Measurements from ENCODE around the gene VTI1A. TPM values are rescaled to one million over a fixed set of nuclear protein-coding genes. Genes with fewer than 3 reads are reported as not detected.

VTI1A gene
- total RNA-seq, 1 donor from 2014 or later, result 22.7 TPM

- H3K27me3 Mint-ChIP-seq (ENCODE audit: low read depth), result no peaks in the 10 kb centered on the region
- H3K9me3 Mint-ChIP-seq (ENCODE audit: low read depth), result no peaks in the 10 kb centered on the region
- no peaks in the 10 kb centered on the region for H3K36me3 Mint-ChIP-seq (ENCODE audit: low read depth)
- TF ChIP-seq CTCF (IDR thresholded peaks at IDR 0.05), result no peak
- DNase-seq (ENCODE audit: low spot score), result no peak
- H3K27ac Mint-ChIP-seq (ENCODE audit: unreplicated experiment), result peak overlapping the region; percentile 92
- peaks cover 56% of the 10 kb centered on the region for H3K4me1 Mint-ChIP-seq (ENCODE audit: low read depth)
- peak overlapping the region; percentile 47 for H3K4me3 Mint-ChIP-seq (ENCODE audit: unreplicated experiment)
Measured at GRCh38 chr10:112812586-112812985, 365.6 kb downstream of the VTI1A start.

- H3K9me3 Mint-ChIP-seq (ENCODE audit: low read depth), result no peaks in the 10 kb centered on the region
- no peak overlapping the region for H3K4me3 Mint-ChIP-seq (ENCODE audit: unreplicated experiment)
- H3K27ac Mint-ChIP-seq (ENCODE audit: unreplicated experiment), result no peak overlapping the region
- H3K27me3 Mint-ChIP-seq (ENCODE audit: low read depth), result no peaks in the 10 kb centered on the region
- no peak for TF ChIP-seq CTCF (IDR thresholded peaks at IDR 0.05)
- peaks cover 51% of the 10 kb centered on the region for H3K4me1 Mint-ChIP-seq (ENCODE audit: low read depth)
- no peak for DNase-seq (ENCODE audit: low spot score)
- no peaks in the 10 kb centered on the region for H3K36me3 Mint-ChIP-seq (ENCODE audit: low read depth)
Measured at GRCh38 chr10:112813866-112814591, 367.0 kb downstream of the VTI1A start.

GRCh38 chr10:112815269-112816032, 368.4 kb downstream of the VTI1A start:
- no peak for DNase-seq (ENCODE audit: low spot score)
- H3K36me3 Mint-ChIP-seq (ENCODE audit: low read depth), result no peaks in the 10 kb centered on the region
- H3K9me3 Mint-ChIP-seq (ENCODE audit: low read depth), result no peaks in the 10 kb centered on the region
- H3K27ac Mint-ChIP-seq (ENCODE audit: unreplicated experiment), result peak overlapping the region; percentile 90
- no peaks in the 10 kb centered on the region for H3K27me3 Mint-ChIP-seq (ENCODE audit: low read depth)
- peaks cover 48% of the 10 kb centered on the region for H3K4me1 Mint-ChIP-seq (ENCODE audit: low read depth)
- peak overlapping the region; percentile 29 for H3K4me3 Mint-ChIP-seq (ENCODE audit: unreplicated experiment)
- TF ChIP-seq CTCF (IDR thresholded peaks at IDR 0.05), result no peak

GRCh38 chr10:112816033-112816430, 369.0 kb downstream of the VTI1A start:
- no peaks in the 10 kb centered on the region for H3K27me3 Mint-ChIP-seq (ENCODE audit: low read depth)
- H3K4me1 Mint-ChIP-seq (ENCODE audit: low read depth), result peaks cover 45% of the 10 kb centered on the region
- no peak for DNase-seq (ENCODE audit: low spot score)
- H3K4me3 Mint-ChIP-seq (ENCODE audit: unreplicated experiment), result peak overlapping the region; percentile 29
- peak overlapping the region; percentile 90 for H3K27ac Mint-ChIP-seq (ENCODE audit: unreplicated experiment)
- H3K36me3 Mint-ChIP-seq (ENCODE audit: low read depth), result no peaks in the 10 kb centered on the region
- no peak for TF ChIP-seq CTCF (IDR thresholded peaks at IDR 0.05)
- no peaks in the 10 kb centered on the region for H3K9me3 Mint-ChIP-seq (ENCODE audit: low read depth)

- H3K9me3 Mint-ChIP-seq (ENCODE audit: low read depth), result no peaks in the 10 kb centered on the region
- H3K27me3 Mint-ChIP-seq (ENCODE audit: low read depth), result no peaks in the 10 kb centered on the region
- no peak for TF ChIP-seq CTCF (IDR thresholded peaks at IDR 0.05)
- no peak overlapping the region for H3K4me3 Mint-ChIP-seq (ENCODE audit: unreplicated experiment)
- no peak overlapping the region for H3K27ac Mint-ChIP-seq (ENCODE audit: unreplicated experiment)
- peaks cover 39% of the 10 kb centered on the region for H3K4me1 Mint-ChIP-seq (ENCODE audit: low read depth)
- DNase-seq (ENCODE audit: low spot score), result no peak
- H3K36me3 Mint-ChIP-seq (ENCODE audit: low read depth), result no peaks in the 10 kb centered on the region
Measured at GRCh38 chr10:112816891-112817290, 369.9 kb downstream of the VTI1A start.
